M059J (cell line): ENCODE measurements around the gene MLNR. TPM values are rescaled to one million over a fixed set of nuclear protein-coding genes. Genes with fewer than 3 reads are reported as not detected.

Experiments used
- DNase-seq: peaks from one replicate; pipeline ENCODE4 v3.0.0-alpha.2; 2012; ENCODE audit warnings: low read depth
- total RNA-seq: library from RNA; depleted of rRNA; stranded (reverse); fragments of >200 nt; shearing (Covaris generic); gene quantifications from 2 replicates; pipeline ENCODE4 v1.2.3, GENCODE V29; 2014

MLNR gene
- total RNA-seq, 1 experiment from 2014 or later = not detected

- DNase-seq = no peak
Observed at GRCh38 chr13:49226613-49227012, 6.5 kb downstream of the MLNR start.

- DNase-seq = no peak
Observed at GRCh38 chr13:49234741-49235140, 14.6 kb downstream of the MLNR start.

- DNase-seq = no peak
Observed at GRCh38 chr13:49235856-49236431, 15.8 kb downstream of the MLNR start.

GRCh38 chr13:49238621-49239020 lies 18.5 kb downstream of the MLNR start:
- peak; percentile 80 for DNase-seq

GRCh38 chr13:49240017-49240416 lies 19.9 kb downstream of the MLNR start:
- DNase-seq = peak; percentile 24

GRCh38 chr13:49241296-49241695 lies 21.2 kb downstream of the MLNR start:
- no peak for DNase-seq

- DNase-seq = no peak
Observed at GRCh38 chr13:49245101-49245500, 25.0 kb downstream of the MLNR start.

- no peak for DNase-seq
Observed at GRCh38 chr13:49246850-49247642, 26.9 kb downstream of the MLNR start.

- DNase-seq = peak; percentile 92
Observed at GRCh38 chr13:49247643-49248621, 27.8 kb downstream of the MLNR start, which contains the start of gene CDADC1. CDADC1 (plus strand) TSS chr13:49247925; CDS start chr13:49248038, 113 bp downstream.

GRCh38 chr13:49248622-49249002 lies 28.5 kb downstream of the MLNR start:
- DNase-seq = no peak

GRCh38 chr13:49251326-49251725 lies 31.2 kb downstream of the MLNR start:
- DNase-seq = no peak

GRCh38 chr13:49253310-49253709 lies 33.2 kb downstream of the MLNR start:
- DNase-seq = no peak

GRCh38 chr13:49254007-49254406 lies 33.9 kb downstream of the MLNR start:
- DNase-seq = no peak

- DNase-seq = no peak
Observed at GRCh38 chr13:49256841-49257240, 36.7 kb downstream of the MLNR start.

- no peak for DNase-seq
Observed at GRCh38 chr13:49258089-49258796, 38.1 kb downstream of the MLNR start.

- no peak for DNase-seq
Observed at GRCh38 chr13:49259586-49259985, 39.4 kb downstream of the MLNR start.

GRCh38 chr13:49262634-49263033 lies 42.5 kb downstream of the MLNR start:
- no peak for DNase-seq

GRCh38 chr13:49265822-49266221 lies 45.7 kb downstream of the MLNR start:
- peak; percentile 46 for DNase-seq

- DNase-seq = no peak
Observed at GRCh38 chr13:49271264-49271663, 51.1 kb downstream of the MLNR start.
